CD8-positive, alpha-beta memory T cell (primary cell): ENCODE data around the gene PFKFB2. TPM values are rescaled to one million over a fixed set of nuclear protein-coding genes. Genes with fewer than 3 reads are reported as not detected.

Experiments used
- CTCF ChIA-PET: fragments of 350-600 bp; sonication (Branson Sonifier 250); formaldehyde crosslinking; loops from one replicate; lab custom pipeline; 2021; ENCODE audit warnings: antibody characterized with exemption; lab: Charles Lee
- POLR2A ChIA-PET: fragments of 350-600 bp; sonication (Branson Sonifier 250); formaldehyde crosslinking; loops from one replicate; lab custom pipeline; 2021; ENCODE audit warnings: antibody characterized with exemption; lab: Charles Lee
- DNase-seq, 5 donors: peaks; one replicate each; pipeline versions ENCODE4 v3.0.0 to v3.0.0-alpha.2; 2020 to 2022; ENCODE audit warnings: mixed read lengths in 1 of 5
- H3K27ac ChIP-seq: one replicate; pipeline ENCODE4 v1.7.0; 2013; ENCODE audit warnings: low read depth, mild to moderate bottlenecking, low read length, moderate library complexity
- H3K27me3 ChIP-seq: 2 replicates; pipeline ENCODE4 v1.7.0; 2013; ENCODE audit warnings: low read length, mild to moderate bottlenecking; ENCODE audit not compliant: insufficient read depth, poor library complexity, severe bottlenecking
- H3K36me3 ChIP-seq: 2 replicates; pipeline ENCODE4 v1.7.0; 2013; ENCODE audit warnings: mild to moderate bottlenecking, low read length, moderate library complexity; ENCODE audit not compliant: insufficient read depth
- H3K4me1 ChIP-seq: 2 replicates; pipeline ENCODE4 v1.7.0; 2013; ENCODE audit warnings: mild to moderate bottlenecking, low read length, moderate library complexity; ENCODE audit not compliant: insufficient read depth
- H3K4me3 ChIP-seq: 2 replicates; pipeline ENCODE4 v1.7.0; 2013; ENCODE audit warnings: mild to moderate bottlenecking, low read length
- H3K9me3 ChIP-seq: 2 replicates; pipeline ENCODE4 v1.7.0; 2013; ENCODE audit warnings: mild to moderate bottlenecking, low read length
- H3K27ac Mint-ChIP-seq, 8 donors: one replicate each; pipeline ENCODE4 v1.8.0; 2020 to 2021; ENCODE audit warnings: mixed read lengths in 8 of 8, mild to moderate bottlenecking in 6 of 8, inconsistent platforms in 3 of 8, moderate library complexity in 3 of 8
- H3K27me3 Mint-ChIP-seq, 2 donors: one replicate each; pipeline ENCODE4 v1.8.0; 2020 to 2021; ENCODE audit warnings: mixed read lengths in 2 of 2, mild to moderate bottlenecking in 1 of 2, moderate library complexity in 1 of 2
- H3K36me3 Mint-ChIP-seq, 3 donors: one replicate each; pipeline ENCODE4 v1.8.0; 2020 to 2021; ENCODE audit warnings: mixed read lengths in 3 of 3, inconsistent platforms in 1 of 3, mild to moderate bottlenecking in 1 of 3
- H3K4me1 Mint-ChIP-seq, 3 donors: one replicate each; pipeline ENCODE4 v1.8.0; 2020 to 2021; ENCODE audit warnings: mixed read lengths in 3 of 3, inconsistent platforms in 1 of 3, mild to moderate bottlenecking in 1 of 3
- H3K4me3 Mint-ChIP-seq, 7 donors: one replicate each; pipeline ENCODE4 v1.8.0; 2020 to 2021; ENCODE audit warnings: mixed read lengths in 7 of 7, mild to moderate bottlenecking in 6 of 7, moderate library complexity in 4 of 7, inconsistent platforms in 2 of 7
- H3K9me3 Mint-ChIP-seq, 5 donors: one replicate each; pipeline ENCODE4 v1.8.0; 2020 to 2022; ENCODE audit warnings: mixed read lengths in 5 of 5, mild to moderate bottlenecking in 3 of 5, moderate library complexity in 2 of 5, inconsistent platforms in 1 of 5
- polyA plus RNA-seq: library from polyadenylated mRNA; unstranded; fragments of 300-500 nt; fragmentation: Illumina TruSeq; gene quantifications from one replicate; pipeline ENCODE4 v1.2.3, GENCODE V29; 2021
- total RNA-seq, 2 experiments: library from RNA; stranded (reverse); gene quantifications; one replicate each; pipeline ENCODE4 v1.2.3, GENCODE V29; 2021

Gene PFKFB2
- total and polyA plus RNA-seq, 3 experiments from 2014 or later, result 0.29 to 3.9 (median 3.0) TPM

- ChIA-PET POLR2A (no interaction called here), CTCF (interaction anchor here (0.7 kb wide), 1 partner anchor 385 kb away, joined by 3 read pairs; no protein-coding TSS in a partner anchor)
- Histone ChIP-seq H3K4me1 (no peaks in the 10 kb centered on the region), H3K9me3 (no peaks in the 10 kb centered on the region), H3K4me3 (no peak overlapping the region), H3K27me3 (peaks cover 4% of the 10 kb centered on the region), H3K36me3 (no peaks in the 10 kb centered on the region), H3K27ac (peak overlapping the region; percentile 91)
- H3K4me3 Mint-ChIP-seq, result no peak overlapping the region
- peaks cover 29 to 74% of the 10 kb centered on the region in 2 donors for H3K27me3 Mint-ChIP-seq
- H3K4me1 Mint-ChIP-seq, result no peaks in the 10 kb centered on the region
- no peaks in the 10 kb centered on the region for H3K9me3 Mint-ChIP-seq
- H3K36me3 Mint-ChIP-seq, result no peaks in the 10 kb centered on the region
- DNase-seq, result no peak
- H3K27ac Mint-ChIP-seq, result no peak overlapping the region
Observed at GRCh38 chr1:207026104-207026534, 27.0 kb upstream of the PFKFB2 start.

DNA sequence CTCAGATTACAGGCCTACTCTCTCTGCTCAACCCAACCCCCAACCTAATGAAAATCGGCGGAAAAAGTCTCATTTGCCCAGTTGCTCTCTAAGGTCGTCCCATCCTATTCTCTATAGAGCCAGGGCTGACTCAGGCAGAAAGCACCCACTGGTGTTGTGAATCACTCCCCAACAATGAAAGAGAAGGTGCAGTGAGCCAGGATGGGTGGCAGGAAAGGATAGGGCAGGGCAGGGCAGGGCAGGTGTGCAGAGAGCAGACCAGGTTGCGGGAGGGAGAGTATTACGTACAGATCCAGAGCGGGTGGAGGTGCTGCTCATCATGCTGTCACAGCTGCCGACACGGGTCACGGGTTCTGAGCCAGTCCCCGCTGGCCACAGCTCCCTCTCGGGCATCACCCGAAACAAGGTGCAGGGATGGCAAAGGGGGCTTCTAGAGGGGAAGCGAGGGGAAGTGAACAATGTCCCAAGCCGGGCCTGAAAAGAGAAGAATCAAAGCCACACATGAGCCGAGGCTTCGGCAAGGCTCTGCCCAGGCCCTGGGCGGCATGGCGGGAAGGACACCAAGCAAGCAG, 25.8 kb upstream of the PFKFB2 start:
- H3K4me1 ChIP-seq, result no peaks in the 10 kb centered on the region
- Mint-ChIP-seq H3K27me3 (peaks cover 29 to 77% of the 10 kb centered on the region in 2 donors), H3K27ac (no peak overlapping the region), H3K4me3 (no peak overlapping the region), H3K36me3 (no peaks in the 10 kb centered on the region), H3K9me3 (no peaks in the 10 kb centered on the region), H3K4me1 (no peaks in the 10 kb centered on the region)
- H3K27ac ChIP-seq, result no peak overlapping the region
- ChIA-PET CTCF (no interaction called here), POLR2A (no interaction called here)
- no peaks in the 10 kb centered on the region for H3K27me3 ChIP-seq
- no peak for DNase-seq
- H3K4me3 ChIP-seq, result no peak overlapping the region
- no peaks in the 10 kb centered on the region for H3K9me3 ChIP-seq
- H3K36me3 ChIP-seq, result no peaks in the 10 kb centered on the region

- no peak overlapping the region for H3K4me3 Mint-ChIP-seq
- H3K9me3 ChIP-seq, result no peaks in the 10 kb centered on the region
- H3K27ac Mint-ChIP-seq, result no peak overlapping the region
- H3K27ac ChIP-seq, result no peak overlapping the region
- DNase-seq, result no peak
- POLR2A ChIA-PET, result no interaction called here
- H3K27me3 Mint-ChIP-seq, result peaks cover 25 to 83% of the 10 kb centered on the region in 2 donors
- no peaks in the 10 kb centered on the region for H3K9me3 Mint-ChIP-seq
- no peaks in the 10 kb centered on the region for H3K36me3 Mint-ChIP-seq
- H3K36me3 ChIP-seq, result no peaks in the 10 kb centered on the region
- no peaks in the 10 kb centered on the region for H3K27me3 ChIP-seq
- H3K4me1 ChIP-seq, result no peaks in the 10 kb centered on the region
- H3K4me3 ChIP-seq, result no peak overlapping the region
- no peaks in the 10 kb centered on the region for H3K4me1 Mint-ChIP-seq
- CTCF ChIA-PET, result no interaction called here
Observed at GRCh38 chr1:207027921-207028320, 25.2 kb upstream of the PFKFB2 start.

GRCh38 chr1:207028884-207029650, 24.0 kb upstream of the PFKFB2 start:
- Histone ChIP-seq H3K4me1 (no peaks in the 10 kb centered on the region), H3K36me3 (no peaks in the 10 kb centered on the region), H3K4me3 (no peak overlapping the region), H3K27me3 (no peaks in the 10 kb centered on the region), H3K27ac (no peak overlapping the region), H3K9me3 (no peaks in the 10 kb centered on the region)
- no peaks in the 10 kb centered on the region for H3K4me1 Mint-ChIP-seq
- H3K36me3 Mint-ChIP-seq, result no peaks in the 10 kb centered on the region
- no peak overlapping the region for H3K4me3 Mint-ChIP-seq
- no peaks in the 10 kb centered on the region for H3K9me3 Mint-ChIP-seq
- H3K27ac Mint-ChIP-seq, result no peak overlapping the region
- no peak for DNase-seq
- H3K27me3 Mint-ChIP-seq, result peaks cover 25 to 83% of the 10 kb centered on the region in 2 donors
- ChIA-PET POLR2A (no interaction called here), CTCF (interaction anchor here (1.0 kb wide), 1 partner anchor 55 kb away, joined by 3 read pairs; no protein-coding TSS in a partner anchor)

GRCh38 chr1:207029701-207030521, 23.2 kb upstream of the PFKFB2 start:
- Mint-ChIP-seq H3K27me3 (peaks cover 19 to 86% of the 10 kb centered on the region in 2 donors), H3K36me3 (no peaks in the 10 kb centered on the region), H3K4me1 (no peaks in the 10 kb centered on the region), H3K27ac (no peak overlapping the region), H3K4me3 (no peak overlapping the region), H3K9me3 (no peaks in the 10 kb centered on the region)
- Histone ChIP-seq H3K4me1 (no peaks in the 10 kb centered on the region), H3K4me3 (no peak overlapping the region), H3K36me3 (no peaks in the 10 kb centered on the region), H3K27ac (no peak overlapping the region), H3K27me3 (no peaks in the 10 kb centered on the region), H3K9me3 (no peaks in the 10 kb centered on the region)
- CTCF ChIA-PET, result interaction anchor here (1.0 to 1.2 kb wide), 2 partner anchors 21 to 55 kb away, joined by 3 read pairs; no protein-coding TSS in a partner anchor
- no peak for DNase-seq
- POLR2A ChIA-PET, result no interaction called here

GRCh38 chr1:207030522-207031009, 22.5 kb upstream of the PFKFB2 start:
- H3K27ac Mint-ChIP-seq, result no peak overlapping the region
- POLR2A ChIA-PET, result no interaction called here
- H3K27me3 Mint-ChIP-seq, result peaks cover 19 to 89% of the 10 kb centered on the region in 2 donors
- Histone ChIP-seq H3K9me3 (no peaks in the 10 kb centered on the region), H3K27me3 (no peaks in the 10 kb centered on the region), H3K27ac (no peak overlapping the region), H3K4me3 (no peak overlapping the region), H3K36me3 (no peaks in the 10 kb centered on the region), H3K4me1 (no peaks in the 10 kb centered on the region)
- no peaks in the 10 kb centered on the region for H3K4me1 Mint-ChIP-seq
- DNase-seq, result no peak
- H3K4me3 Mint-ChIP-seq, result no peak overlapping the region
- H3K9me3 Mint-ChIP-seq, result no peaks in the 10 kb centered on the region
- H3K36me3 Mint-ChIP-seq, result no peaks in the 10 kb centered on the region
- CTCF ChIA-PET, result interaction anchor here (1.2 kb wide), 1 partner anchor 20 kb away, joined by 3 read pairs; no protein-coding TSS in a partner anchor

DNA sequence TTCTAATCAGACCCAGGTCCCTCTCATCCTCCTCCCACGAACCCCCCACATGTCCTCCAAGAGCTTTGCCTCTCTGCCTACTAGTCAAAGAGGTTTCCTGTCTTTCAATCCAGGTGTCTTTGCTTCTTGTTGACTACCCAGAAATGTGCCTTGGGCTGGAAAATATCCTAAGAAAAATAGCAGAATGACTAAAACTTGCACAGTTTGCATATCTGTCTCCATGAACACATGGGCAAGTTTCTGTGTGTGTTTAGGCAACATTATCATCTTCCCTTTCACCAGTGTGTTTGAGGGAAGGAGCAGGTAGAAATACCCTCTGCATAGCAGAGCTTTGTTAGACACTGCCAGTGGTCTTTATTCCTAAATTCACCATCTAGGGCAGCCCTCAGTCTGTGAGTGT, 22.1 kb upstream of the PFKFB2 start:
- Mint-ChIP-seq H3K36me3 (no peaks in the 10 kb centered on the region), H3K4me1 (no peaks in the 10 kb centered on the region), H3K4me3 (no peak overlapping the region), H3K27ac (no peak overlapping the region), H3K9me3 (no peaks in the 10 kb centered on the region), H3K27me3 (peaks cover 19 to 86% of the 10 kb centered on the region in 2 donors)
- H3K27me3 ChIP-seq, result no peaks in the 10 kb centered on the region
- H3K36me3 ChIP-seq, result no peaks in the 10 kb centered on the region
- H3K4me1 ChIP-seq, result no peaks in the 10 kb centered on the region
- H3K9me3 ChIP-seq, result no peaks in the 10 kb centered on the region
- CTCF ChIA-PET, result interaction anchor here (1.2 kb wide), 1 partner anchor 19 kb away, joined by 3 read pairs; no protein-coding TSS in a partner anchor
- POLR2A ChIA-PET, result no interaction called here
- no peak overlapping the region for H3K27ac ChIP-seq
- no peak overlapping the region for H3K4me3 ChIP-seq
- DNase-seq, result no peak
